ENCODE results near the gene CALCOCO2. TPM values are rescaled to one million over a fixed set of nuclear protein-coding genes. Genes with fewer than 3 reads are reported as not detected.
A peak's percentile ranks its signal among the peaks of the same experiment; 100 is the strongest.

CALCOCO2 gene
- total and polyA plus RNA-seq, 2 of the 13 experiments (the other 11 are each of a cell fraction or from before 2014, with no cell fraction given) = 72.9 to 111 TPM

DNA sequence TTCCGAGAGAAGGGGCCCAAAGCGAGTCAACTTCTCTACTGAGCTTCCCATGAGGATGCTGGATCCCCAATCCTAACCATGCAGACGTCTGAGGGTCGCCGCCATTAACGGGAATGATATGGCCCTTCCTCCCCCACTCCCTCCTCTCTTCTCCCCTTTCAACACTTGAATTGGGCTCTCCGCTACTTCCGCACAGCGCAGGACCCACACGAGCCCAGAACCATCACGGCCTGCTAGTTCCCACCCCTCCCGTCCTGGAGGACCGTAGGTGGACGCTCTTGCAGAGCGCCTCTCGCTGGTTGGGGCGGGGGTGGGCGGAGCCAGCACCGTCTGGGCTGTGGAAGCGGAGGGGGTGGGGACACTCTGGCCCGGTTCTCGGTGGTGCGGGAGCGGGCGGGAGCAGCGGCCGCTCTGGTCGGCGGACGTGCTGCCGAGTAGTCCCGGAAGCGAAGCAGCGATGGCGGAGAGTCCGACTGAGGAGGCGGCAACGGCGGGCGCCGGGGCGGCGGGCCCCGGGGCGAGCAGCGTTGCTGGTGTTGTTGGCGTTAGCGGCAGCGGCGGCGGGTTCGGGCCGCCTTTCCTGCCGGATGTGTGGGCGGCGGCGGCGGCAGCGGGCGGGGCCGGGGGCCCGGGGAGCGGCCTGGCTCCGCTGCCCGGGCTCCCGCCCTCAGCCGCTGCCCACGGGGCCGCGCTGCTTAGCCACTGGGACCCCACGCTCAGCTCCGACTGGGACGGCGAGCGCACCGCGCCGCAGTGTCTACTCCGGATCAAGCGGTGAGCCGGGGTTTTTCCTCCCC, 77.4 kb downstream of the CALCOCO2 start, which contains the start of gene UBE2Z (continued):
- TF ChIP-seq, protein P1, sequence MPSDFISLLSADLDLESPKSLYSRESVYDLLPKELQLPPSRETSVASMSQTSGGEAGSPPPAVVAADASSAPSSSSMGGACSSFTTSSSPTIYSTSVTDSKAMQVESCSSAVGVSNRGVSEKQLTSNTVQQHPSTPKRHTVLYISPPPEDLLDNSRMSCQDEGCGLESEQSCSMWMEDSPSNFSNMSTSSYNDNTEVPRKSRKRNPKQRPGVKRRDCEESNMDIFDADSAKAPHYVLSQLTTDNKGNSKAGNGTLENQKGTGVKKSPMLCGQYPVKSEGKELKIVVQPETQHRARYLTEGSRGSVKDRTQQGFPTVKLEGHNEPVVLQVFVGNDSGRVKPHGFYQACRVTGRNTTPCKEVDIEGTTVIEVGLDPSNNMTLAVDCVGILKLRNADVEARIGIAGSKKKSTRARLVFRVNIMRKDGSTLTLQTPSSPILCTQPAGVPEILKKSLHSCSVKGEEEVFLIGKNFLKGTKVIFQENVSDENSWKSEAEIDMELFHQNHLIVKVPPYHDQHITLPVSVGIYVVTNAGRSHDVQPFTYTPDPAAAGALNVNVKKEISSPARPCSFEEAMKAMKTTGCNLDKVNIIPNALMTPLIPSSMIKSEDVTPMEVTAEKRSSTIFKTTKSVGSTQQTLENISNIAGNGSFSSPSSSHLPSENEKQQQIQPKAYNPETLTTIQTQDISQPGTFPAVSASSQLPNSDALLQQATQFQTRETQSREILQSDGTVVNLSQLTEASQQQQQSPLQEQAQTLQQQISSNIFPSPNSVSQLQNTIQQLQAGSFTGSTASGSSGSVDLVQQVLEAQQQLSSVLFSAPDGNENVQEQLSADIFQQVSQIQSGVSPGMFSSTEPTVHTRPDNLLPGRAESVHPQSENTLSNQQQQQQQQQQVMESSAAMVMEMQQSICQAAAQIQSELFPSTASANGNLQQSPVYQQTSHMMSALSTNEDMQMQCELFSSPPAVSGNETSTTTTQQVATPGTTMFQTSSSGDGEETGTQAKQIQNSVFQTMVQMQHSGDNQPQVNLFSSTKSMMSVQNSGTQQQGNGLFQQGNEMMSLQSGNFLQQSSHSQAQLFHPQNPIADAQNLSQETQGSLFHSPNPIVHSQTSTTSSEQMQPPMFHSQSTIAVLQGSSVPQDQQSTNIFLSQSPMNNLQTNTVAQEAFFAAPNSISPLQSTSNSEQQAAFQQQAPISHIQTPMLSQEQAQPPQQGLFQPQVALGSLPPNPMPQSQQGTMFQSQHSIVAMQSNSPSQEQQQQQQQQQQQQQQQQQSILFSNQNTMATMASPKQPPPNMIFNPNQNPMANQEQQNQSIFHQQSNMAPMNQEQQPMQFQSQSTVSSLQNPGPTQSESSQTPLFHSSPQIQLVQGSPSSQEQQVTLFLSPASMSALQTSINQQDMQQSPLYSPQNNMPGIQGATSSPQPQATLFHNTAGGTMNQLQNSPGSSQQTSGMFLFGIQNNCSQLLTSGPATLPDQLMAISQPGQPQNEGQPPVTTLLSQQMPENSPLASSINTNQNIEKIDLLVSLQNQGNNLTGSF (CRISPR knock-in tag; IDR thresholded peaks at IDR 0.05) = peak; percentile 77; the same call in 1 of the 2 replicates
- peak; percentile 87 for TF ChIP-seq ETV5 (CRISPR knock-in tag; IDR thresholded peaks at IDR 0.05; ENCODE audit: borderline replicate concordance)
- TF ChIP-seq, protein P2, sequence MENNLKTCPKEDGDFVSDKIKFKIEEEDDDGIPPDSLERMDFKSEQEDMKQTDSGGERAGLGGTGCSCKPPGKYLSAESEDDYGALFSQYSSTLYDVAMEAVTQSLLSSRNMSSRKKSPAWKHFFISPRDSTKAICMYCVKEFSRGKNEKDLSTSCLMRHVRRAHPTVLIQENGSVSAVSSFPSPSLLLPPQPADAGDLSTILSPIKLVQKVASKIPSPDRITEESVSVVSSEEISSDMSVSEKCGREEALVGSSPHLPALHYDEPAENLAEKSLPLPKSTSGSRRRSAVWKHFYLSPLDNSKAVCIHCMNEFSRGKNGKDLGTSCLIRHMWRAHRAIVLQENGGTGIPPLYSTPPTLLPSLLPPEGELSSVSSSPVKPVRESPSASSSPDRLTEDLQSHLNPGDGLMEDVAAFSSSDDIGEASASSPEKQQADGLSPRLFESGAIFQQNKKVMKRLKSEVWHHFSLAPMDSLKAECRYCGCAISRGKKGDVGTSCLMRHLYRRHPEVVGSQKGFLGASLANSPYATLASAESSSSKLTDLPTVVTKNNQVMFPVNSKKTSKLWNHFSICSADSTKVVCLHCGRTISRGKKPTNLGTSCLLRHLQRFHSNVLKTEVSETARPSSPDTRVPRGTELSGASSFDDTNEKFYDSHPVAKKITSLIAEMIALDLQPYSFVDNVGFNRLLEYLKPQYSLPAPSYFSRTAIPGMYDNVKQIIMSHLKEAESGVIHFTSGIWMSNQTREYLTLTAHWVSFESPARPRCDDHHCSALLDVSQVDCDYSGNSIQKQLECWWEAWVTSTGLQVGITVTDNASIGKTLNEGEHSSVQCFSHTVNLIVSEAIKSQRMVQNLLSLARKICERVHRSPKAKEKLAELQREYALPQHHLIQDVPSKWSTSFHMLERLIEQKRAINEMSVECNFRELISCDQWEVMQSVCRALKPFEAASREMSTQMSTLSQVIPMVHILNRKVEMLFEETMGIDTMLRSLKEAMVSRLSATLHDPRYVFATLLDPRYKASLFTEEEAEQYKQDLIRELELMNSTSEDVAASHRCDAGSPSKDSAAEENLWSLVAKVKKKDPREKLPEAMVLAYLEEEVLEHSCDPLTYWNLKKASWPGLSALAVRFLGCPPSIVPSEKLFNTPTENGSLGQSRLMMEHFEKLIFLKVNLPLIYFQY (CRISPR knock-in tag; IDR thresholded peaks at IDR 0.05; ENCODE audit: borderline replicate concordance) = peak; percentile 98
- peak; percentile 94 for TF ChIP-seq ZNF564 (CRISPR knock-in tag; IDR thresholded peaks at IDR 0.05)
- no peak for TF ChIP-seq ARID2 (CRISPR knock-in tag; IDR thresholded peaks at IDR 0.05; ENCODE audit: borderline replicate concordance)
- peak; percentile 98 for TF ChIP-seq RELA (CRISPR knock-in tag; IDR thresholded peaks at IDR 0.05)
- peak; percentile 91 for TF ChIP-seq ARNT2 (CRISPR knock-in tag; IDR thresholded peaks at IDR 0.05; ENCODE audit: low read depth)
- peak; percentile 49; the same call in 1 of the 2 replicates for TF ChIP-seq ZNF329 (CRISPR knock-in tag; IDR thresholded peaks at IDR 0.05; ENCODE audit: low read depth)
- TF ChIP-seq, protein P3, sequence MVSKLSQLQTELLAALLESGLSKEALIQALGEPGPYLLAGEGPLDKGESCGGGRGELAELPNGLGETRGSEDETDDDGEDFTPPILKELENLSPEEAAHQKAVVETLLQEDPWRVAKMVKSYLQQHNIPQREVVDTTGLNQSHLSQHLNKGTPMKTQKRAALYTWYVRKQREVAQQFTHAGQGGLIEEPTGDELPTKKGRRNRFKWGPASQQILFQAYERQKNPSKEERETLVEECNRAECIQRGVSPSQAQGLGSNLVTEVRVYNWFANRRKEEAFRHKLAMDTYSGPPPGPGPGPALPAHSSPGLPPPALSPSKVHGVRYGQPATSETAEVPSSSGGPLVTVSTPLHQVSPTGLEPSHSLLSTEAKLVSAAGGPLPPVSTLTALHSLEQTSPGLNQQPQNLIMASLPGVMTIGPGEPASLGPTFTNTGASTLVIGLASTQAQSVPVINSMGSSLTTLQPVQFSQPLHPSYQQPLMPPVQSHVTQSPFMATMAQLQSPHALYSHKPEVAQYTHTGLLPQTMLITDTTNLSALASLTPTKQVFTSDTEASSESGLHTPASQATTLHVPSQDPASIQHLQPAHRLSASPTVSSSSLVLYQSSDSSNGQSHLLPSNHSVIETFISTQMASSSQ (IDR thresholded peaks at IDR 0.05; ENCODE audit: low read depth) = no peak; the same call in 1 of the 2 replicates
- TF ChIP-seq, protein P3 (CRISPR knock-in tag; IDR thresholded peaks at IDR 0.05; ENCODE audit: borderline replicate concordance) = peak; percentile 89
- TF ChIP-seq, protein P4, sequence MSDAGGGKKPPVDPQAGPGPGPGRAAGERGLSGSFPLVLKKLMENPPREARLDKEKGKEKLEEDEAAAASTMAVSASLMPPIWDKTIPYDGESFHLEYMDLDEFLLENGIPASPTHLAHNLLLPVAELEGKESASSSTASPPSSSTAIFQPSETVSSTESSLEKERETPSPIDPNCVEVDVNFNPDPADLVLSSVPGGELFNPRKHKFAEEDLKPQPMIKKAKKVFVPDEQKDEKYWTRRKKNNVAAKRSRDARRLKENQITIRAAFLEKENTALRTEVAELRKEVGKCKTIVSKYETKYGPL (CRISPR knock-in tag; IDR thresholded peaks at IDR 0.05) = 0 out of 2 replicates have a peak, but pooled peaks have one; percentile 39
- peak; percentile 89; the same call in 1 of the 2 replicates for TF ChIP-seq NAIF1 (CRISPR knock-in tag; IDR thresholded peaks at IDR 0.05; ENCODE audit: borderline replicate concordance)
- TF ChIP-seq NR2F1 (CRISPR knock-in tag; IDR thresholded peaks at IDR 0.05) = 0 out of 4 replicates have a peak, but pooled peaks of 1 of the 2 experiments have one; percentile 23
